Thoracic aorta (tissue), 2 donors: ENCODE results near the gene CABLES2. TPM values are rescaled to one million over a fixed set of nuclear protein-coding genes. Genes with fewer than 3 reads are reported as not detected.

Experiments
- ATAC-seq: fragments of 150-250 bp; one replicate; pipeline ENCODE4 v1.8.0; 2017; ENCODE audit warnings: low read depth; ENCODE audit not compliant: insufficient number of reproducible peaks, low FRiP score
- DNase-seq: peaks from one replicate; pipeline ENCODE4 v3.0.0-alpha.2; 2020; ENCODE audit warnings: low spot score
- H3K27ac ChIP-seq, 2 donors: fragments of 200-600 bp; sonication (generic); 1 replicate in 1 of 2; 2 replicates in 1 of 2; pipeline ENCODE4 v1.5.1; 2016; ENCODE audit warnings: mild to moderate bottlenecking in 2 of 2, moderate library complexity in 2 of 2
- H3K27me3 ChIP-seq: fragments of 200-600 bp; sonication (generic); replicated peaks from 2 replicates; pipeline ENCODE4 v1.6.0; 2016; ENCODE audit warnings: mild to moderate bottlenecking; ENCODE audit not compliant: insufficient read depth
- H3K36me3 ChIP-seq: fragments of 200-600 bp; sonication (generic); one replicate; pipeline ENCODE4 v1.5.1; 2016
- H3K4me1 ChIP-seq, 2 donors: fragments of 200-600 bp; sonication (generic); 1 replicate in 1 of 2; 2 replicates in 1 of 2; pipeline versions ENCODE4 v1.5.1 to v1.6.0; 2016; ENCODE audit warnings: low read depth in 2 of 2, mild to moderate bottlenecking in 1 of 2; ENCODE audit not compliant: control insufficient read depth in 1 of 2
- H3K4me3 ChIP-seq: fragments of 200-600 bp; sonication (generic); 2 replicates; pipeline ENCODE4 v1.5.1; 2016; ENCODE audit warnings: mild to moderate bottlenecking
- H3K9me3 ChIP-seq: fragments of 200-600 bp; sonication (generic); 2 replicates; pipeline ENCODE4 v1.5.1; 2016
- total RNA-seq, 2 donors: library from RNA; depleted of rRNA; stranded (reverse); fragments of >200 nt; gene quantifications; one replicate each; pipeline versions ENCODE4 v1.1.0 to v1.2.3, GENCODE V29; 2016
- TF ChIP-seq, protein P1 (sequence below): fragments of 200-600 bp; sonication (generic); IDR thresholded peaks from one replicate; pipeline ENCODE4 v1.5.1; 2019; ENCODE audit warnings: antibody characterized with exemption

CABLES2 gene
- total RNA-seq, 2 donors from 2014 or later = 2.1 to 9.2 TPM

DNA sequence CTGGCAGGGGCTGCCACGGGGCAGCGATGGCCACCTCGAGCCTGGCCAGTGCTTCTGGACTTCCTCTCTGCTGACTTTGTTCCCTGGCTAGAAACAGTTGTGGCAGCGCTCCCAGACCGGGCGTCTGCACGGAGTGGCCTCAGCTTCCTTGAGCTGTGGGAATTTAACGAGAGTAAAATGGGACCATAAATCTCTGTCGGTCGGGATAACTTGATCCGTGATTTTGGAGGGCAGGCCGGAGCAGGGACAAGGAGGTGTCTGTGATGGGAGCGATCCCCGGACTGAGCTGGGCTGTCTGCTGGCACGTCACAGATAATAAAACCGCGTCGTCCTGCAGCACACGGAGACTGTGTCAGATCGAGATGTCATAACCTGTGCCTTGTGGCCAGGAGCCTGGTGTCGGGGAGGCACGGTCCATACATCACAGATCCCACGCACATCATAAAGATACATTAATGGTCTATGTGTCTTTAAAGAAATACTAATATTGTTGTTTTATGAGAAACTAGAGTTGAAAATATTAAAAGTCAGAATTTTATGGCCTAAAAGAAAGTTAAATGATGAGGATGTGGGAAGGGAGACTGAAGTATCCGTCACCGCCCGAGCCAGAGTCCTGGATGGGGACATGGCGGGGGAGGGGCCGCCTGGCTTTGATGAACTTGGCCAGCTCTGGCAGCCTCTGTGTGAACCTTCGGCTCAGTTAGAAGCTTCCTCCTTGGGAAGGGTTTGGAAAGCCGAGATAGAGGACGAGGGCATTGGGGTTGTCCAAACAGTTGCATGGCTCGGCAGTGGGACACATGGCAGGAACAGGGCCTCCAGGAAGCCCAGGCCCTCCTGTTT is 26.8 kb upstream of the CABLES2 start:
- no peak for DNase-seq
- TF ChIP-seq, protein P1, sequence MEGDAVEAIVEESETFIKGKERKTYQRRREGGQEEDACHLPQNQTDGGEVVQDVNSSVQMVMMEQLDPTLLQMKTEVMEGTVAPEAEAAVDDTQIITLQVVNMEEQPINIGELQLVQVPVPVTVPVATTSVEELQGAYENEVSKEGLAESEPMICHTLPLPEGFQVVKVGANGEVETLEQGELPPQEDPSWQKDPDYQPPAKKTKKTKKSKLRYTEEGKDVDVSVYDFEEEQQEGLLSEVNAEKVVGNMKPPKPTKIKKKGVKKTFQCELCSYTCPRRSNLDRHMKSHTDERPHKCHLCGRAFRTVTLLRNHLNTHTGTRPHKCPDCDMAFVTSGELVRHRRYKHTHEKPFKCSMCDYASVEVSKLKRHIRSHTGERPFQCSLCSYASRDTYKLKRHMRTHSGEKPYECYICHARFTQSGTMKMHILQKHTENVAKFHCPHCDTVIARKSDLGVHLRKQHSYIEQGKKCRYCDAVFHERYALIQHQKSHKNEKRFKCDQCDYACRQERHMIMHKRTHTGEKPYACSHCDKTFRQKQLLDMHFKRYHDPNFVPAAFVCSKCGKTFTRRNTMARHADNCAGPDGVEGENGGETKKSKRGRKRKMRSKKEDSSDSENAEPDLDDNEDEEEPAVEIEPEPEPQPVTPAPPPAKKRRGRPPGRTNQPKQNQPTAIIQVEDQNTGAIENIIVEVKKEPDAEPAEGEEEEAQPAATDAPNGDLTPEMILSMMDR = no peak
- H3K9me3 ChIP-seq = no peaks in the 10 kb centered on the region
- peak overlapping the region; percentile 56 for H3K4me3 ChIP-seq
- H3K27me3 ChIP-seq = no peaks in the 10 kb centered on the region
- H3K27ac ChIP-seq = peak overlapping the region in 1 of 2 donors; percentile 51
- no peak for ATAC-seq
- H3K36me3 ChIP-seq = no peaks in the 10 kb centered on the region
- peaks cover 9 to 23% of the 10 kb centered on the region in 2 donors for H3K4me1 ChIP-seq

DNA sequence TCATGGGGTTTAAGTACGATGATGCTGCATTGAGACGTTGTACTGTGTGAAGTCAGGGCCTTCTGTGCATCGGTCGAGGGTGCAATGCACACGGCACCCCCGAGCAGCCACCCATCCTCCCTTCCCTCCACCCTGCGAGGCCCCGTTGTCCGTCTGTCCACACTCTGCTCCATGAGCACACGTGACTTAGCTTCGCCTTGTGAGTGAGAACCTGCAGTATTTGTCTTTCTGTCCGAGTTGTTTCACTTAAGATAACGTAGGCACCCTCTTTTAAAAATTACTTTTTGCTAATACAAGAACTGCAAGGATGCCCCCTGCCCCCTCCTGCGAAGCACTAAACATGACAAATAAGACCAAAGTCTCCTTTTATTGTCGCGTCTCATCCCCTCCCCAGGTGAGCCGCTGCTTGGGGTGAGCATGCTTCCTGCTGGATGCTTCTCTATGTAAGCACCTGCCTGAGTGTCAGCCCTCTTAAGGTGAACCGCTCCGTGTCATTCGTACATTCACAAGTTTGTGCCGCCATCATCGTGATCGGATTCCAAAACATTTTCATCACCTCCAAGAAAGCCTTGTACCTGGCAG is 23.9 kb upstream of the CABLES2 start:
- Histone ChIP-seq H3K4me3 (no peak overlapping the region), H3K36me3 (no peaks in the 10 kb centered on the region), H3K27me3 (no peaks in the 10 kb centered on the region), H3K4me1 (peaks cover 9 to 17% of the 10 kb centered on the region in 2 donors), H3K27ac (no peak overlapping the region), H3K9me3 (no peaks in the 10 kb centered on the region)
- DNase-seq (no peak), ATAC-seq (no peak)
- TF ChIP-seq, protein P1 = no peak

DNA sequence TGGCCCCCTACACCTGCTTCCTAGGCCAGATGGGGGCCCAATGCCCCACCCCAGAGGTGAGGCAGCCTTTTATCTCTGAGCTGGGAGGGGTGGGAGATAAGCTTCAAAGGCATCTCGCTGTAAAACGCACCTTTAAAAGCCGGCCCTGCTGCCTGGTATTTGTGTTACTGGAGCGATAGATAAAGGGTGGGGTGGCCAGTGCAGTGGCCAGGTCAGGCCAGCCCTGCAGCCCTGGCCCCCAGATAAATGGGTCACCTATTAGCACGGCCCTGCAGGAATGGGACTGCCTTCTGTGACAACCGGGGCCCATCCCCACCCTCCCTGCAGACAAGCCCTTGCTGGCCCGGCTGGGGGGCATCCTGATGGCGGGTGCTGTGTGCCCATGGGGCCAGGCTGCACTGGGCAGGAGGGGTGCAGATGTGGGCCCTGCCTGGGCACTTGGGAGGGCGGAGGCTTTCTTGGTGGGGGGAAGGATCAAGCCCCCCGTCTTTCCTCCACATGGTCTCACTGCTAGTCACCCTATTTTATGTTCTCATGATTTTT is 23.3 kb upstream of the CABLES2 start:
- TF ChIP-seq, protein P1 = no peak
- Histone ChIP-seq H3K9me3 (no peaks in the 10 kb centered on the region), H3K27me3 (no peaks in the 10 kb centered on the region), H3K36me3 (no peaks in the 10 kb centered on the region), H3K4me3 (no peak overlapping the region), H3K4me1 (peaks cover 9 to 17% of the 10 kb centered on the region in 2 donors), H3K27ac (no peak overlapping the region)
- ATAC-seq = no peak
- no peak for DNase-seq

DNA sequence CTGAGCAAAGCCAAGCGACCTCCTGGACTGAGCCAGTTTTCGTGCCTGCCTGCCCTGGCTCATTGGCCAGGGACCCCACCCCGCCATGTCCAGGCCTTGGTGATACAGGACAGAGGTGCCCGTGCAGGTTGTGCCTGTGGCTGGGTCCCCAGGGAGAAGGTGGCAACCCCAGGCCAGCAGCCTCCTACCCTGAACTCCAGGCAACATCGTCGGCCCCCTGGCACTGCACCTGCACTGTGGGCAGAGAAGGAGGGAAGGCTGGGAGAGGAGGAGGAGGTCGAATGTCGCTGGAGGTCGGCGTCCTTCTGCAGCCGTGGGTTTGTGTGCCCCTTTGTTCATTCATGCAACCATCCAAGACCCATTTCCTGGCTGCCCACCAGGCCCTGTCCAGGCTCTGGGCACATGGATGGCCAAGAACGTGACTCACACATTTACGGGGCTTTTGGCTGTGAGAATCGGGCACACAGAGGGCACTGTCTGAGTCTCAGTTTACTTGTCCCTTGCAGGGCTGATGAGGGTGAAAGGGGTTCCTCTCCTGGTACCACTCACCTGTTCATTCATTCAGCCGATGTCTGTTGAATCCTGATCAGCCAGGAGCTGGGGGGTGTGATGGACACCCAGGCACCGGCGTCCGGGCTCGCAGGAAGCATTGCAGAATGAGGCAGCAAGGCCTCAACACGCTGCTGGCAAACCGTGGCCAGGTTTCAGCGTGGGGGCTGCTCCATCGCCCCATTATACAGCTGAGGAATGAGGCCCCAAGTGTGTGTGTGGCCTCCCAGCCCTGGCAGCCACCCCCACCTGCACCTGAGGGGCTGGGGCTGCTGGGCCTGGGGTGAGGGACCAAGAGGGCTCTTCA is 22.6 kb upstream of the CABLES2 start:
- H3K27me3 ChIP-seq = no peaks in the 10 kb centered on the region

More for the DNA sequence above, 22.6 kb upstream of the CABLES2 start:
- TF ChIP-seq, protein P1 = no peak
- H3K36me3 ChIP-seq = no peaks in the 10 kb centered on the region
- DNase-seq = no peak
- no peak overlapping the region for H3K4me3 ChIP-seq
- no peaks in the 10 kb centered on the region for H3K9me3 ChIP-seq
- no peak for ATAC-seq
- peaks cover 9 to 16% of the 10 kb centered on the region in 2 donors for H3K4me1 ChIP-seq
- H3K27ac ChIP-seq = no peak overlapping the region
